Motor neuron (in vitro differentiated cells): ENCODE measurements around the gene CNOT2. TPM values are rescaled to one million over a fixed set of nuclear protein-coding genes. Genes with fewer than 3 reads are reported as not detected.
A peak's percentile ranks its signal among the peaks of the same experiment; 100 is the strongest.

Experiments used
- ATAC-seq, 8 experiments: fragments of 200-7000 bp; cut with Tn5 transposase; replicated peaks in 6 of 8; 2 replicates each; pipeline ENCODE4 v1.8.0; 2021; ENCODE audit warnings: mild to moderate bottlenecking in 8 of 8, moderate library complexity in 8 of 8
- H3K27ac ChIP-seq, 2 donors: fragments of 250-450 bp; sonication (Bioruptor Pico); 2 replicates each; pipeline ENCODE4 v1.9.0; 2021; ENCODE audit warnings: antibody characterized with exemption in 2 of 2, mild to moderate bottlenecking in 2 of 2, moderate library complexity in 1 of 2
- H3K4me1 ChIP-seq, 2 donors: fragments of 250-450 bp; sonication (Bioruptor Pico); replicated peaks in 1 of 2; 2 replicates each; pipeline ENCODE4 v1.6.1; 2021; ENCODE audit warnings: antibody characterized with exemption in 2 of 2, mild to moderate bottlenecking in 2 of 2, moderate library complexity in 1 of 2
- H3K4me3 ChIP-seq, 5 donors: fragments of 250-450 bp; sonication (Bioruptor Pico); 2 replicates each; pipeline ENCODE4 v1.9.0; 2021; ENCODE audit warnings: antibody characterized with exemption in 5 of 5, mild to moderate bottlenecking in 5 of 5, moderate library complexity in 4 of 5
- WGBS, 10 experiments: fragments of 450-650 bp; shearing (Covaris generic); methylation state at CpG; one replicate each; pipeline ENCODE4 v1.0.0; 2022; 5-methylcytosine and 5-hydroxymethylcytosine counted together
- in situ Hi-C, 9 experiments: fragments of 400-800 bp; cut with MboI; loops; one replicate each; pipeline ENCODE4 v1.15.0; 2021; ENCODE audit warnings: low sequenced_read_pairs in 9 of 9, low pct_unique_long_range_greater_than_20kb in 2 of 9; ENCODE audit not compliant: unreplicated experiment in 9 of 9
- total RNA-seq, 8 experiments: library from RNA; unstranded; fragments of 300-600 nt; gene quantifications; 2 replicates each; pipeline versions ENCODE4 v1.2.3 to v1.2.4, GENCODE V29; 2022

Gene CNOT2
- total RNA-seq, 8 experiments from 2014 or later: 67.9 to 163 (median 84.9) TPM

- Histone ChIP-seq H3K4me1 (peaks cover 3 to 14% of the 10 kb centered on the region in 2 donors), H3K4me3 (peak overlapping the region in 4 of 5 donors; percentile 65 to 92 (median 74)), H3K27ac (no peak overlapping the region)
- 27 to 53% (median 42%) methylated on average over 2 to 16 of the region's 16 CpGs for WGBS, 10 experiments
- in situ Hi-C loops: loop anchor here in 1 of 9 experiments (25.0 kb wide), 2 partner anchors 347 to 478 kb away; no protein-coding TSS in a partner anchor
- peak in 1 of 8 experiments; percentile 1 for ATAC-seq
Measured at GRCh38 chr12:70364695-70365397, 121.6 kb downstream of the CNOT2 start.

- peaks cover 3 to 14% of the 10 kb centered on the region in 2 donors for H3K4me1 ChIP-seq
- no peak overlapping the region for H3K27ac ChIP-seq
- no peak for ATAC-seq
- WGBS, 10 experiments: 0 to 40% (median 10%) methylated on average over 1 to 3 of the region's 6 CpGs; no CpG with 5 or more reads in 6 of the 10 experiments
- peak overlapping the region; percentile 65 to 98 (median 79) for H3K4me3 ChIP-seq
- in situ Hi-C loops: loop anchor here in 1 of 9 experiments (25.0 kb wide), 2 partner anchors 347 to 478 kb away; no protein-coding TSS in a partner anchor
Measured at GRCh38 chr12:70365398-70365647, 122.1 kb downstream of the CNOT2 start.

DNA sequence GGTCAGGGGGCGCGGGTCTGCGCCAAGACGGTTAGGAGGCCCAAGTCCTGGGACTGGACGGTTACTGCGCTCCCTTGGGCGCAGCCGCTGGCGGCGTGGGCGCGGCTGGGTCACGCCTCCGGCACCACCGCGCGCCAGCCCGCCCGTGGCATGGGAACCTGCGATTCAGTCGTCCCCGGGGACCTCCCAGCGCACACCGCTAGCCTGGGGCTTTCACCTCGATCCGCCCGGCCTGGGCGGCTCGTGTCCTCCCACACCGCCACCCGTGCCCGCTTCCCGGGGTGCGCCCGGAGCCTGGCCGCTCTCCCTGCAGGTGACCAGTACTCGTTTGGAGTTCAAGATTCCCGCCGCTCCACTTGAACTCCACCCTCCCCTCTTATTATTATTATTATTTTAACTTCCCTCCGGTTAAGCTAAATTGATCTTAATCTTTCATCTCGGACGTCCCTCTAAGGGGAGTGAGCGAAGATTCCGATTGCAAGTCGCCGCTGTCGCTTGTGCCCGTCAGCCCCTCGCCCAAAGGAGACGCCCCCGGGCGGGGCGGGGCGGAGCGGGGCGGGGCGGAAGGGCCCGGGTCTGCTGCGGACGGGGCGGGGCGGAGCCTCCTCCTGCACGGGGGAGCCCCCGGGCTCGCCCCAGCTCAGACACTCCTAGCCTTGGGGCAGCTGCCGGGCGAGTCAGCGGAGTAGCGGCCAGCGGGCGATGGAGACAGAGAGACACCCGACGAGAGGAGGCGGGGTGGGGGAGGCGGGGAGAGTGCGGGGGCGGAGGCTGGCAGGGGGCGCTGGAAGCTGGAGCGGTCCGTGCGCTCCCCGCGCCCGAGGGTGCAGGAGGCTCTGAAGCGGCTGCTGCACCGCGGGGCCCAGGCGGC, 122.7 kb downstream of the CNOT2 start, which contains the start of gene KCNMB4:
TSS of gene KCNMB4 (plus strand) at position 643 of the 871 bp plus-strand sequence. CDS start 445 bp downstream, outside the sequence.
- Histone ChIP-seq H3K4me1 (peaks cover 3 to 14% of the 10 kb centered on the region in 2 donors), H3K27ac (peak within 1 kb of the TSS; percentile 69 to 82), H3K4me3 (peak within 1 kb of the TSS; percentile 65 to 98 (median 79))
- WGBS, 10 experiments: 0 to 8% (median 0%) methylated on average over 1 to 10 of the region's 88 CpGs; no CpG with 5 or more reads in 4 of the 10 experiments
- in situ Hi-C loops: loop anchor here in 1 of 9 experiments (25.0 kb wide), 2 partner anchors 346 to 479 kb away; no protein-coding TSS in a partner anchor
- peak; percentile 66 to 91 (median 89) for ATAC-seq

GRCh38 chr12:70366581-70367257, 123.5 kb downstream of the CNOT2 start:
- in situ Hi-C loops: loop anchor here in 1 of 9 experiments (25.0 kb wide), 2 partner anchors 346 to 479 kb away; no protein-coding TSS in a partner anchor
- peak overlapping the region; percentile 65 to 98 (median 79) for H3K4me3 ChIP-seq
- no CpG with 5 or more reads among the region's 69 CpGs for WGBS, 10 experiments
- H3K4me1 ChIP-seq: peaks cover 3 to 14% of the 10 kb centered on the region in 2 donors
- ATAC-seq: peak; percentile 33 to 66 (median 54)
- H3K27ac ChIP-seq: peak overlapping the region; percentile 69 to 82

DNA sequence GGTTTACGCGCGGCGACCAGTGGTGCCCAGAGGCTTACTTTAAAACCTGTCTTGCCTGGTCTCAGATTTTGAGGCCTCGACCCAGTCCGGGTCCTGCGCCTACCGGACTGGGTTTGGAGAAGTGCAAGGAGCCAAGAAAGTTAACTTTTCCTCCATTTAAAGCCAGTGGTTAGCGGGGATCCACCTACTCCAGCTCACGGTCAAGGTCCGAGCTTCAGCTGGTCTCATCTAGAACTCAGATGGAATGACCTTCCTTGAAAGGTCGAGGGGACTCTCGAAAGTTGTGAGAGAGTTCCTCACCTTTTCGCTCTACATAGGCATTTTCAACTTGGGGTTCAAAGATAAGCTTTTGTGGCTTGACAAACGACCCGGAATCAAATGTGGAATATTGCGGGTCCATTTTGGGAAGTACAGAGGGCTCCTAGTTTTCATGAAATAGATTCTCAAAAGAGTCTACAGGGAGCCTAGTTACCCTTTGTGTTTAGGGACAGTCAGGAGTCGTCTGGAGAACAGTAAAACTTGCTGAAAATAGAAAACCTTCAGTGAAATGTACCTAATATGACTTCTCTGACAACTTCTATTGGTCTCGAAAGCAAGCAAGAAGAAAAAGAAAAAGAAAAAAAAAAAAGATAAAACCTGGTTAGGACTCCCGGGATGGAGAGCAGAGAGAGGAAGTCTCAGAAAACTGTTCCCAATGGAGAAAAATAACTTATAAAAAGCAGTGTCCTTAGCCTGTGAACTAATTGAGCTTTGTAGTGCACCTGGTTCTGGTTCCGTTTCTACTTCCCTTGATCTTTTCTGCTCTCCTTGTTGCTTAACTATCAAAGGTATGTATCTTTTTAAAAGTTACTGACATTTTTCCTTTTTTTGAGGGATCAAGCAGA, 124.3 kb downstream of the CNOT2 start:
- peak in 2 of 8 experiments; percentile 4 to 13 for ATAC-seq
- Histone ChIP-seq H3K27ac (no peak overlapping the region), H3K4me1 (peaks cover 3 to 14% of the 10 kb centered on the region in 2 donors), H3K4me3 (peak overlapping the region; percentile 65 to 98 (median 79))
- WGBS, 10 experiments: 0 to 20% (median 3%) methylated on average over 2 to 13 of the region's 21 CpGs
- in situ Hi-C loops: loop anchor here in 1 of 9 experiments (25.0 kb wide), 2 partner anchors 345 to 480 kb away; no protein-coding TSS in a partner anchor

DNA sequence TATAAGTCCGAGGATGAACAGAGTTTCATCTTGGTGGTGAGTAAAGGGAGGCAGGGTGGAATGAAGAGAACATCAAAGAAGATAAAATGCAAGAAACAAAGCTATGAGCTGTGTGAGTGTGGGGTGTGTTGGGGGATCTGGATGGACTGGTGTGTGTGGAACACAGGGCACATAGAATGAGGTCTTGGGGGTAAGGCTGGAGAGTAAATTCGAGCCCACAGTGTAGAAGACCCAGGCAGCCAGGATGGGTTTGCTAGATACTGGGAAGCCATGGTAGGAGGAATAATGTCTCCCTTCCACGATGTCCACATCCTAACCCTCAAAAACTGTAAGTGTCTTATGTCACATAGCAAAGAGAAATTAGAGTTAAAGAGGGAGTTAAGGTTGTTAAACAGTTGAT, 129.6 kb downstream of the CNOT2 start:
- Histone ChIP-seq H3K27ac (no peak overlapping the region), H3K4me3 (no peak overlapping the region), H3K4me1 (peaks cover 3 to 11% of the 10 kb centered on the region in 2 donors)
- no peak for ATAC-seq
- 48 to 100% (median 89%) methylated on average over 1 to 3 of the region's 3 CpGs; no CpG with 5 or more reads in 1 of the 10 experiments for WGBS, 10 experiments
- in situ Hi-C loops: loop anchor here in 1 of 9 experiments (25.0 kb wide), 2 partner anchors 339 to 486 kb away; no protein-coding TSS in a partner anchor

DNA sequence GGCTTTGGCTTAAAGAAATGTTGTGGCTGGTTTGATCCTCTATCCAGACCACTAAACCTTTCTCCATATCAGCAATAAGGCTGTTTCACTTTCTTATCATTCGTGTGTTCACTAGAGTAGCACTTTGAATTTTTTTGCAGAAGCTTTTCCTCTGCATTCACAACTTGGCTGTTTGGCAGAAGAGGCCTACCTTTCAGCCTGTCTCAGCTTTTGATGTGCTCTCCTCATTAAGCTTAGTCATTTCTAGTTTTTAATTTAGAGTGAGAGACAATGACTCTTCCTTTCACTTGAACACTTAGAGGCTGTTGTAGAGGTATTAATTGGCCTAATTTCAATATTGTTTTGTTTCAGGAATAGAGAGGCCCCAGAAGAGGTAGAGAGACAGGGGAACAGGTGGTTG, 136.6 kb downstream of the CNOT2 start:
- in situ Hi-C loops: loop anchor here in 1 of 9 experiments (25.0 kb wide), 1 partner anchor 182 kb away; no protein-coding TSS in a partner anchor
- H3K27ac ChIP-seq: no peak overlapping the region
- no peak for ATAC-seq
- no peak overlapping the region for H3K4me3 ChIP-seq
- 0 to 100% (median 81%) methylated on average over 1 of the region's 1 CpG; no CpG with 5 or more reads in 2 of the 10 experiments for WGBS, 10 experiments
- no peaks in the 10 kb centered on the region for H3K4me1 ChIP-seq

DNA sequence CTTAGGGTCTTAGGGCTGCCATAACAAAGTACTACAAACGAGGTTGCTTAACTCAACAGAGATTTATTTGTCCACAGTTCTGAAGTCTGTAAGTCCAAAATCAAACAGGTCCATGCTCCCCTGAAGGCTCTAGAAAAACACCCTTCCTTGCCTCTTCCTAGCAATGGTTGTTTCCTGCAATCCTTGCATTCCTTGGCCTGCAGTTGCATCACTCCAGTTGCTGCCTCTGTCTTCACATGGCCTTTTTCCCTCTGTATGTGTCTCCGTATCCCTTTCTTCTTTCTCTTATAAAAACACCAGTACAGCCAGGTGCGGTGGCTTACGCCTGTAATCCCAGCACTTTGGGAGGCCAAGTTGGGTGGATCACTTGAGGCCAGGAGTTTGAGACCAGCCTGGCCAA, 140.3 kb downstream of the CNOT2 start:
- no peaks in the 10 kb centered on the region for H3K4me1 ChIP-seq
- no peak overlapping the region for H3K4me3 ChIP-seq
- in situ Hi-C loops: loop anchor here in 1 of 9 experiments (25.0 kb wide), 1 partner anchor 179 kb away; no protein-coding TSS in a partner anchor
- 0 to 98% (median 73%) methylated on average over 1 to 4 of the region's 4 CpGs; no CpG with 5 or more reads in 1 of the 10 experiments for WGBS, 10 experiments
- no peak overlapping the region for H3K27ac ChIP-seq
- no peak for ATAC-seq

DNA sequence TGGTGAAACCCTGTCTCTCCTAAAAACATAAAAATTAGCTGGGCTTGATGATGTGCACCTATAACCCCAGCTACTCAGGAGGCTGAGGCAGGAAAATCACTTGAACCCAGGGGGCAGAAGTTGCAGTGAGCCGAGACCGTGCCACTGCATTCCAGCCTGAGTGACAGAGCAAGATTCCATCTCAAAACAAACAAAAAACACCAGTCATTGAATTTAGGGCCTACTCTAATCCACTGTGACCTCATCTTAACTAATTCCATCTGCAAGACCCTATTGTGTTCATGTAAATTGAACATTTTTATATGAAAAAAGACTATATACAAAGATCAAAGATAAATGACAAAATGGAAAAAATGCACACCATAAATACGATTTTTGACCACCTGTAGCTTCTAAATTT, 140.7 kb downstream of the CNOT2 start:
- no peak for ATAC-seq
- no peak overlapping the region for H3K4me3 ChIP-seq
- in situ Hi-C loops: loop anchor here in 1 of 9 experiments (25.0 kb wide), 1 partner anchor 178 kb away; no protein-coding TSS in a partner anchor
- WGBS, 10 experiments: 63 to 100% (median 83%) methylated on average over 1 to 3 of the region's 3 CpGs; no CpG with 5 or more reads in 1 of the 10 experiments
- H3K27ac ChIP-seq: no peak overlapping the region
- H3K4me1 ChIP-seq: no peaks in the 10 kb centered on the region

DNA sequence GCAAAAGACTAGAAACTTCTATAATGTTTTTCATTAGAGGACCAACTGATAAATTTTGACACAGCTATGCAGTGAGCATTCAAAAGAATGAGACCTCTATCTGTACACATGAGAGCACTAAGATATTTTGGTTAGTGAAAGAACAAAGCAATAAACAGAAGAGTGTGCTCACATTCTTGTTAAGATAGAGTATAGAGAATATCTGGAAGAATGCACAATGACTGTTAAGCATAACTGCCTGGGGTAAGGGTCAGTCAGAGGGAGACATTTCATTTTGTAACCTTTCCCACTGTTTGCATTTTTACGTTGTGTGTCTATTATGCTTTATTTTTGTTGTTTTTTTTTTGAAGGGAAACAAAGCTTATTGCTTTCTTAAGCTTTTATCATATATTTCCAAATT, 143.5 kb downstream of the CNOT2 start:
- no peak for ATAC-seq
- in situ Hi-C loops: loop anchor here in 1 of 9 experiments (25.0 kb wide), 1 partner anchor 176 kb away; no protein-coding TSS in a partner anchor
- Histone ChIP-seq H3K27ac (no peak overlapping the region), H3K4me1 (no peaks in the 10 kb centered on the region), H3K4me3 (no peak overlapping the region)
- WGBS, 10 experiments: 17 to 100% (median 90%) methylated on average over 1 of the region's 1 CpG; no CpG with 5 or more reads in 2 of the 10 experiments

- ATAC-seq: no peak
- in situ Hi-C loops: loop anchor here in 1 of 9 experiments (25.0 kb wide), 1 partner anchor 173 kb away; no protein-coding TSS in a partner anchor
- 42 to 100% (median 88%) methylated on average over 1 to 2 of the region's 2 CpGs; no CpG with 5 or more reads in 3 of the 10 experiments for WGBS, 10 experiments
- Histone ChIP-seq H3K27ac (no peak overlapping the region), H3K4me3 (no peak overlapping the region), H3K4me1 (no peaks in the 10 kb centered on the region)
Measured at GRCh38 chr12:70389678-70390077, 146.4 kb downstream of the CNOT2 start.
